AG10803 (cell line): ENCODE measurements around the gene OR6V1.
A peak's percentile ranks its signal among the peaks of the same experiment; 100 is the strongest.

ENCODE experiments used
- DNase-seq: peaks from one replicate; pipeline ENCODE4 v3.0.0; 2010; ENCODE audit warnings: low read depth
- H3K4me3 ChIP-seq: 2 replicates; pipeline ENCODE4 v1.5.1; 2011; ENCODE audit warnings: mild to moderate bottlenecking, low read length, control low read depth
- TF ChIP-seq, protein P1 (sequence below): conservative IDR thresholded peaks from 2 replicates; pipeline ENCODE4 v1.5.1; 2011; ENCODE audit warnings: mild to moderate bottlenecking, low read length, control low read depth, inconsistent platforms

OR6V1 gene

DNA sequence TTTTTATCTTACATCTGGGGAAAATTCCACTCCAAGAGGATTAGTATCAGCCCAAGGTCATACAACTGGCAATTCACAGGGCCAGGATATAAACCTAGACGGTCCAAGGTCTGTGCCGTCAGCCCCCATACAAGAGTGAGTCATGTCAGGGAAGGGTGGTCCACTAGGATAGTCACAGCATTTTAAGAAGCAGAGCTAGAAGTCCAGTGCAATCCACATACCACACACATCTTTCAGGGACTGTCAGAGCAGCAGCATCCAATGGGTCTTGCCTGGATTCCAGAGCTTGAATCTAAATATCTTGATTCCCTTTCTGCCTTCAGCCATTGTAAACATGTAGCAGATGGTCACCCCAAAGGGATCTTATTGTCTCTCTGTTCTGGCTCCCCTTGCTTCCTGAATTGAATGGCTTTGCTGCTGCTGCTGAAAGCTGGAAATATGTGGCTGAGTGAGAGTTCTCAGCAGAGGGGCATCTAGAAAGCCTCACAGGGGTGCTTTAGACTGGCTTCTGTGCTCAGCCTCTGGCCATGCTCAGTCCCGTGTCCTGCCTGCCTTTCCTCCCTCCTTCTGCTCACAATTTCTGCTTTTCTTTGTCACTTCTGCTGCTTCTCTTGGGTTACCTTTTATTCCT, 9.9 kb upstream of the OR6V1 start:
- no peak overlapping the region for H3K4me3 ChIP-seq
- TF ChIP-seq, protein P1, sequence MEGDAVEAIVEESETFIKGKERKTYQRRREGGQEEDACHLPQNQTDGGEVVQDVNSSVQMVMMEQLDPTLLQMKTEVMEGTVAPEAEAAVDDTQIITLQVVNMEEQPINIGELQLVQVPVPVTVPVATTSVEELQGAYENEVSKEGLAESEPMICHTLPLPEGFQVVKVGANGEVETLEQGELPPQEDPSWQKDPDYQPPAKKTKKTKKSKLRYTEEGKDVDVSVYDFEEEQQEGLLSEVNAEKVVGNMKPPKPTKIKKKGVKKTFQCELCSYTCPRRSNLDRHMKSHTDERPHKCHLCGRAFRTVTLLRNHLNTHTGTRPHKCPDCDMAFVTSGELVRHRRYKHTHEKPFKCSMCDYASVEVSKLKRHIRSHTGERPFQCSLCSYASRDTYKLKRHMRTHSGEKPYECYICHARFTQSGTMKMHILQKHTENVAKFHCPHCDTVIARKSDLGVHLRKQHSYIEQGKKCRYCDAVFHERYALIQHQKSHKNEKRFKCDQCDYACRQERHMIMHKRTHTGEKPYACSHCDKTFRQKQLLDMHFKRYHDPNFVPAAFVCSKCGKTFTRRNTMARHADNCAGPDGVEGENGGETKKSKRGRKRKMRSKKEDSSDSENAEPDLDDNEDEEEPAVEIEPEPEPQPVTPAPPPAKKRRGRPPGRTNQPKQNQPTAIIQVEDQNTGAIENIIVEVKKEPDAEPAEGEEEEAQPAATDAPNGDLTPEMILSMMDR = no peak
- peak; percentile 54 for DNase-seq

DNA sequence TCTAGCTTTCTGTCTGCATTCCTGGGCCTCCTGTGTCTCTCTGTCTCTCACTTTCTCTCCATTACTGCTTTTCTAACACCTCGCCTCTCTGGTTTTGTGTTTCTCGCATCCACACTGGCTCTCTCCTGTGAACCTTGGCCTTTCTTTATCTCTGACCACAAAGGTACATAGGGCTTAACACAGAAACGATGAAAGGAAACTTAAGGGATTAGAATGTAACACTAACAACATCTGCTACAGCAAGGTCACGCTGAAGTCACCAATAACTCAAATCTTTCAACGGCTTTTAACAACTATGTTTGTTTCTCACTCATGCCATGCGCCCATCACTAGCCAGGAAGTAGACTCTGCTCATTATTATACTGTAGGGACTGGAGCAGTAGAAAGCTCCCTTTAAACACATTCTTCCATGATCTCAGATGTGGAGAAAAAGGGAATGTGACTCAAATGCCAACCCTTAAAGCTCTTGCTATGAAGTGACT, 9.3 kb upstream of the OR6V1 start:
- peak; percentile 59 for DNase-seq
- TF ChIP-seq, protein P1 = no peak

DNA sequence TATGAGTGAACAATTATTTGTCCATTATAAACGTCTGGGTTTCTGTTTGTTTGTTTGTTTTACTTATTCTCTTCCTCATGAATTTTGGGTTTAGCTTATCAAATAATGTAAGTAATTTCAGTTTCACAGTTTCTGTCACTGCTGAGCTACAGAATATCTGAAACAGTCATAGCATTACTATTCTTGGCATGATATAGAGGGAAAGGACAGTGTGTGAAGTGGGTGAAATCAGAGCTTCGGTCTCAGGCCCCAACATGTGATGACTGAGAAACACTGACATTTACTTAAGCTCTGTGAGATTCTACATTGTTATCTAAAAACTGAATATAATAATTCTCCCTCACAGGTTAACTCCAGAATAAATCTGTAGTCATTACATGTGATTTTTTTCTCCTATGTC, 8.8 kb upstream of the OR6V1 start:
- no peak overlapping the region for H3K4me3 ChIP-seq
- TF ChIP-seq, protein P1 = no peak
- peak; percentile 50 for DNase-seq

More for the DNA sequence above, 9.3 kb upstream of the OR6V1 start:
- H3K4me3 ChIP-seq = no peak overlapping the region

DNA sequence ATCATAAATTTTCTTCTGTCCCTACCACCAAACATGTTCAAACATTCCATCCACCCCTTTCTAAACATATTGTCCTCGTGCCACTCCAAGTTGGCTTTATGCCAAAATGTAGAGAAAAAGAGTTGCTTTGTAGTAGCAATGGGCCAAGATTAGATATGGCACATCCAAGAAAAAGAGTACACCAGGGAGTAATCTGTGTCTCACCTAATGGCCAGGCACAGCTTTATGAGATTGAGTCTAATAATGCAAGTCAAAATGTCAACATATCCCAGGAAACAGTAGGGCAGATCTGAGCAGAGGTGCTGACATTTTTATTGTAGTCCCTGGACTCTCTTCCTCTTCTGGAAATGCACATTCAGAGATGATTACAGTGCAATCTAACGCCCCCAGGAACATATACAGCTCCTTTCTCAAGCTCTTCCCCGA, 5.7 kb upstream of the OR6V1 start:
- TF ChIP-seq, protein P1 = no peak
- no peak overlapping the region for H3K4me3 ChIP-seq
- no peak for DNase-seq

DNA sequence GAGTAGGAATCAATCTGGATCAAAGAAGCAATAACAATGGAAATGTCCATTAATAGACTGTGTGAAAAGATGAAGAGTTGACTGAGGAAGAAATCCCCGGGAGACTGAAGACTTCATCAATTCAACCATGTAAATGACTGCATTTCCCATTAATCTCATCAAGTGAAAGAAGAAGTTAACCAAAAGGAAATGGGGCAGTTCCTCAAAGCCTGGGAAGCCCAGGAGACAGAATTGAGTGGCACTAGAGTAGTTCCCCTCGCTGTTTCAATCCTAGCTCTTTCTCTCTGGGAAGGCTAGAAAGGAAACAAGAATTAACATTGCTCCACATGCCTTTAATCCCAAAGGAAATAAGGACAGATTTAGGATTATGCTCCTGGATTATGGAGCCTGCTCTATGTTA, 4.8 kb upstream of the OR6V1 start:
- TF ChIP-seq, protein P1 = no peak
- DNase-seq = no peak
- H3K4me3 ChIP-seq = no peak overlapping the region

DNA sequence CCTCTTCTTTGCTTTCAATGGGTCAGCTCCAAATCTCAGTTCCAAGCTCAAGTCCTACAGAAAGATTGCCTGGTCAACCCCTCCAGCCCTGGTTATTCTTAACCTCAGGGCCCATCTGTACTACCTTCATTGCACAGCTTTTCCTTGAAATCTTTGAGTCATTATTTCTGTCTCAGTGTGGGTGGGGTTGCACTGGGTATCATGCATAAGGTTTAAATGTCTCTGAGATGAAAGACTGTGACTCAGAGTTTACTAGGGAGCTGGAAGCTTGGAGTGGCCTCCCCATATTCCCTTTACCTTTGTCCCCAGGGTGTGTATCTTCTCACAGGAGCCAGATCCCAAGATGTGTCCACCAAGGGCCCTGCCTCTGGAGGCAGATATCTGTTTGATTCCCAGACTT, 3.3 kb upstream of the OR6V1 start:
- DNase-seq = no peak
- no peak overlapping the region for H3K4me3 ChIP-seq
- TF ChIP-seq, protein P1 = no peak

DNA sequence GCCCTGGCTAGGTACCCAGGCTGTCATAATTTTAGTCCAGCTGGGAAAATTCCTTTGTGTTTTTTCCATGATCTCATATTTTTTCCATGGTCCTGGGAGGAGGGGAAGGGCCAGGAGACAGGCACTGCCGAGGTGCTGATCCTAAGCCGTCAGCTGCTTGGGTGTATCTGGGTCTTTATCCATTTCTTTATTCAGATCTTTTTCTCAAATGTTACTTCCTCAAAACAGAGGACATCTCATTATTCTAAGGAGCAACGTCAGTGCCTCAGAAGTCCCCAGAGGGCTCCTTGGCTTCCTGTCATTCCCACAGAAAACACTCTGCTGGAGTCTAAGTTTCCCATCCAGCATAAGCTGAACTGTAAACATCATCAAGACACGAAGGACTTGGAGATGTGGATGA, 2.8 kb upstream of the OR6V1 start:
- TF ChIP-seq, protein P1 = no peak
- no peak overlapping the region for H3K4me3 ChIP-seq
- DNase-seq = peak; percentile 36
